GM23338 (cell line): Measurements from ENCODE around the gene AKAP7. TPM values are rescaled to one million over a fixed set of nuclear protein-coding genes. Genes with fewer than 3 reads are reported as not detected.

Experiments
- ATAC-seq: fragments of 200-7000 bp; cut with Tn5 transposase; 3 replicates; pipeline ENCODE4 v1.9.1; 2020
- DNase-seq: peaks from one replicate; pipeline ENCODE4 v3.0.0-alpha.2; 2015; ENCODE audit warnings: low spot score
- H2AFZ ChIP-seq: fragments of 200-600 bp; sonication (generic); 2 replicates; pipeline ENCODE4 v1.8.0; 2016; ENCODE audit warnings: antibody characterized with exemption, mild to moderate bottlenecking, moderate library complexity
- H3F3A ChIP-seq: fragments of 200-600 bp; sonication (generic); replicated peaks from 2 replicates; pipeline ENCODE4 v1.8.0; 2017; ENCODE audit warnings: antibody characterized with exemption, mixed run types, low read depth
- H3K27ac ChIP-seq: fragments of 200-600 bp; sonication (generic); 2 replicates; pipeline ENCODE4 v1.6.1; 2016; ENCODE audit warnings: low read depth
- H3K27me3 ChIP-seq: fragments of 200-600 bp; sonication (generic); 2 replicates; pipeline ENCODE4 v1.8.0; 2016; ENCODE audit warnings: mild to moderate bottlenecking, mixed run types, moderate library complexity; ENCODE audit not compliant: insufficient read depth
- H3K36me3 ChIP-seq: fragments of 200-600 bp; sonication (generic); 2 replicates; pipeline ENCODE4 v1.8.0; 2016; ENCODE audit warnings: mild to moderate bottlenecking; ENCODE audit not compliant: insufficient read depth
- H3K4me1 ChIP-seq: fragments of 200-600 bp; sonication (generic); 2 replicates; pipeline ENCODE4 v1.8.0; 2016; ENCODE audit warnings: mild to moderate bottlenecking, moderate library complexity; ENCODE audit not compliant: insufficient read depth
- H3K4me2 ChIP-seq: fragments of 200-600 bp; sonication (generic); 2 replicates; pipeline ENCODE4 v1.7.1; 2017; ENCODE audit warnings: mixed run types
- H3K4me3 ChIP-seq: fragments of 200-600 bp; sonication (generic); 2 replicates; pipeline ENCODE4 v1.6.1; 2016; ENCODE audit warnings: mixed run types
- H3K79me2 ChIP-seq: fragments of 200-600 bp; sonication (generic); replicated peaks from 2 replicates; pipeline ENCODE4 v1.8.0; 2017; ENCODE audit warnings: mild to moderate bottlenecking; ENCODE audit not compliant: insufficient read depth
- H3K9me2 ChIP-seq: fragments of 200-600 bp; sonication (generic); 2 replicates; pipeline ENCODE4 v1.8.0; 2017; ENCODE audit not compliant: insufficient read depth
- H4K20me1 ChIP-seq: fragments of 200-600 bp; sonication (generic); replicated peaks from 2 replicates; pipeline ENCODE4 v1.8.0; 2017; ENCODE audit warnings: mild to moderate bottlenecking; ENCODE audit not compliant: insufficient read depth
- H3K27ac Mint-ChIP-seq: 2 replicates; pipeline ENCODE4 v1.8.0; 2020; ENCODE audit warnings: inconsistent platforms, mild to moderate bottlenecking, moderate library complexity, mixed read lengths
- H3K27me3 Mint-ChIP-seq: 3 replicates; pipeline ENCODE4 v1.8.0; 2022; ENCODE audit warnings: low read depth, mild to moderate bottlenecking, moderate library complexity, mixed read lengths, inconsistent platforms; ENCODE audit not compliant: insufficient read depth, poor library complexity
- H3K36me3 Mint-ChIP-seq: 3 replicates; pipeline ENCODE4 v1.8.0; 2021; ENCODE audit warnings: low read depth, mild to moderate bottlenecking, inconsistent platforms, moderate library complexity, mixed read lengths
- H3K4me1 Mint-ChIP-seq: 3 replicates; pipeline ENCODE4 v1.8.0; 2020; ENCODE audit warnings: mild to moderate bottlenecking, inconsistent platforms, mixed read lengths
- H3K4me3 Mint-ChIP-seq: 3 replicates; pipeline ENCODE4 v1.8.0; 2021; ENCODE audit warnings: moderate library complexity, mild to moderate bottlenecking, inconsistent platforms, mixed read lengths
- H3K9me3 Mint-ChIP-seq: 3 replicates; pipeline ENCODE4 v1.8.0; 2020; ENCODE audit warnings: moderate library complexity, mild to moderate bottlenecking, inconsistent platforms, mixed read lengths
- CREB1 ChIP-seq: fragments of 250-450 bp; sonication (Bioruptor Pico); IDR thresholded peaks from 2 replicates; pipeline ENCODE4 v1.5.0; 2020; ENCODE audit warnings: low read depth, mild to moderate bottlenecking, moderate library complexity
- EZH2 ChIP-seq: fragments of 200-600 bp; sonication (generic); IDR thresholded peaks from one replicate; pipeline ENCODE4 v1.8.0; 2017; ENCODE audit warnings: antibody characterized with exemption, mild to moderate bottlenecking, low read depth; ENCODE audit not compliant: unreplicated experiment
- EZH2phosphoT487 ChIP-seq: fragments of 200-600 bp; sonication (generic); IDR thresholded peaks from one replicate; pipeline ENCODE4 v1.8.1; 2018; ENCODE audit warnings: antibody characterized with exemption; ENCODE audit not compliant: unreplicated experiment
- JUNB ChIP-seq: IDR thresholded peaks from one replicate; pipeline ENCODE4 v1.6.1; 2016; ENCODE audit warnings: antibody characterized with exemption; ENCODE audit not compliant: unreplicated experiment
- NANOG ChIP-seq: IDR thresholded peaks from 2 replicates; pipeline ENCODE4 v1.6.1; 2016; ENCODE audit warnings: antibody characterized with exemption, borderline replicate concordance
- POLR2AphosphoS5 ChIP-seq: IDR thresholded peaks from 2 replicates; pipeline ENCODE4 v1.6.1; 2016; ENCODE audit warnings: antibody characterized with exemption, low read depth
- STAT1 ChIP-seq: IDR thresholded peaks from one replicate; pipeline ENCODE4 v1.6.1; 2016; ENCODE audit warnings: antibody characterized with exemption; ENCODE audit not compliant: unreplicated experiment
- ZNF114 ChIP-seq: fragments of 250-450 bp; sonication (Bioruptor Pico); IDR thresholded peaks from 2 replicates; pipeline ENCODE4 v1.5.0; 2020; ENCODE audit warnings: mild to moderate bottlenecking, moderate library complexity
- ZNF331 ChIP-seq: fragments of 250-450 bp; sonication (Bioruptor Pico); IDR thresholded peaks from 2 replicates; pipeline ENCODE4 v1.5.0; 2020; ENCODE audit warnings: low read depth, mild to moderate bottlenecking, moderate library complexity
- polyA plus RNA-seq: library from polyadenylated mRNA; unstranded; fragments of >200 nt; fragmentation: Nextera tagmentation; extraction: Ambion mirVana; gene quantifications from 2 replicates; pipeline ENCODE4 v1.2.1, GENCODE V29; 2016
- total RNA-seq: library from RNA; depleted of rRNA; stranded (reverse); fragments of >200 nt; shearing (Covaris generic); gene quantifications from 2 replicates; pipeline ENCODE4 v1.2.3, GENCODE V29; 2014
- TF ChIP-seq, protein P1 (sequence below): IDR thresholded peaks from one replicate; pipeline ENCODE4 v1.6.1; 2018; ENCODE audit warnings: antibody characterized with exemption; ENCODE audit not compliant: unreplicated experiment
- TF ChIP-seq, protein P2 (sequence below): IDR thresholded peaks from 2 replicates; pipeline ENCODE4 v1.6.1; 2016; ENCODE audit warnings: antibody characterized with exemption
- TF ChIP-seq, protein P3 (sequence below), 2 experiments: fragments of 200-600 bp in 1 of 2; sonication (generic) in 1 of 2; conservative IDR thresholded peaks; 2 replicates each; pipeline versions ENCODE4 v1.5.1 to v1.6.1; 2016 to 2017; ENCODE audit warnings: antibody characterized with exemption in 2 of 2, low read depth in 2 of 2, mild to moderate bottlenecking in 2 of 2, moderate library complexity in 1 of 2
- TF ChIP-seq, protein P4 (sequence below): fragments of 250-450 bp; sonication (Bioruptor Pico); IDR thresholded peaks from 2 replicates; pipeline ENCODE4 v1.5.0; 2020; ENCODE audit warnings: mild to moderate bottlenecking, moderate library complexity

The AKAP7 gene
- total and polyA plus RNA-seq, 2 experiments from 2014 or later, result 12.2 to 20.0 TPM

DNA sequence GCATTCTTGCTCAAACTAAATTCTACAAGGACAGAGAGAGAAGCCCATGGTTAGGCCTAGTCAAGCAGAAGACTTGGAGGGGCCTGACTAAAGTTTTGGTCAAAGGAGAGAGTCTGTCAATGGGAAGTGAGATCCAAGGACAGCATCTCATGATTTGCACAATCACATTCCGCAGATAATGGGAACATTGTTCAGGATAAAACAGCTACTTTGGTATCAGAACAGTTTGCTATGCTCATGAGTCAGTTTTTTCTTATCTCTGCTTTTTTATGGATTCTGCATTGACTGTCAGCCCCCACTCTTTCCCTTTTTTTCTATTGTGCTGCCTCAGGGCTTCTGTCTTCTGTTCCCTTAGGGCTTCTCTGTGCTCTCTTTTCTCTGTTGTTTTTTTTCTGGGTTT lies 28.6 kb downstream of the AKAP7 start:
- Histone ChIP-seq H3K27me3 (no peaks in the 10 kb centered on the region), H3K4me1 (peaks cover 40% of the 10 kb centered on the region), H2AFZ (no peak overlapping the region), H3K9me2 (no peaks in the 10 kb centered on the region), H3K79me2 (no peaks in the 10 kb centered on the region), H3F3A (peaks cover 4% of the 10 kb centered on the region; the same call in 1 of the 2 replicates), H3K4me2 (0 out of 2 replicates have a peak overlapping the region, but pooled peaks have one; percentile 58), H3K36me3 (no peaks in the 10 kb centered on the region), H3K27ac (no peak overlapping the region), H4K20me1 (no peaks in the 10 kb centered on the region), H3K4me3 (no peak overlapping the region)
- H3K9me3 Mint-ChIP-seq, result no peaks in the 10 kb centered on the region
- no peak for ATAC-seq
- no peak overlapping the region for H3K4me3 Mint-ChIP-seq
- no peak for DNase-seq
- H3K36me3 Mint-ChIP-seq, result no peaks in the 10 kb centered on the region
- peaks cover 4% of the 10 kb centered on the region for H3K27me3 Mint-ChIP-seq
- no peak overlapping the region for H3K27ac Mint-ChIP-seq
- H3K4me1 Mint-ChIP-seq, result peaks cover 45% of the 10 kb centered on the region
- no peak for TF ChIP-seq EZH2phosphoT487
- no peak for TF ChIP-seq NANOG
- no peak for TF ChIP-seq JUNB
- TF ChIP-seq EZH2, result no peak
- TF ChIP-seq, protein P1, sequence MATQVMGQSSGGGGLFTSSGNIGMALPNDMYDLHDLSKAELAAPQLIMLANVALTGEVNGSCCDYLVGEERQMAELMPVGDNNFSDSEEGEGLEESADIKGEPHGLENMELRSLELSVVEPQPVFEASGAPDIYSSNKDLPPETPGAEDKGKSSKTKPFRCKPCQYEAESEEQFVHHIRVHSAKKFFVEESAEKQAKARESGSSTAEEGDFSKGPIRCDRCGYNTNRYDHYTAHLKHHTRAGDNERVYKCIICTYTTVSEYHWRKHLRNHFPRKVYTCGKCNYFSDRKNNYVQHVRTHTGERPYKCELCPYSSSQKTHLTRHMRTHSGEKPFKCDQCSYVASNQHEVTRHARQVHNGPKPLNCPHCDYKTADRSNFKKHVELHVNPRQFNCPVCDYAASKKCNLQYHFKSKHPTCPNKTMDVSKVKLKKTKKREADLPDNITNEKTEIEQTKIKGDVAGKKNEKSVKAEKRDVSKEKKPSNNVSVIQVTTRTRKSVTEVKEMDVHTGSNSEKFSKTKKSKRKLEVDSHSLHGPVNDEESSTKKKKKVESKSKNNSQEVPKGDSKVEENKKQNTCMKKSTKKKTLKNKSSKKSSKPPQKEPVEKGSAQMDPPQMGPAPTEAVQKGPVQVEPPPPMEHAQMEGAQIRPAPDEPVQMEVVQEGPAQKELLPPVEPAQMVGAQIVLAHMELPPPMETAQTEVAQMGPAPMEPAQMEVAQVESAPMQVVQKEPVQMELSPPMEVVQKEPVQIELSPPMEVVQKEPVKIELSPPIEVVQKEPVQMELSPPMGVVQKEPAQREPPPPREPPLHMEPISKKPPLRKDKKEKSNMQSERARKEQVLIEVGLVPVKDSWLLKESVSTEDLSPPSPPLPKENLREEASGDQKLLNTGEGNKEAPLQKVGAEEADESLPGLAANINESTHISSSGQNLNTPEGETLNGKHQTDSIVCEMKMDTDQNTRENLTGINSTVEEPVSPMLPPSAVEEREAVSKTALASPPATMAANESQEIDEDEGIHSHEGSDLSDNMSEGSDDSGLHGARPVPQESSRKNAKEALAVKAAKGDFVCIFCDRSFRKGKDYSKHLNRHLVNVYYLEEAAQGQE, result no peak
- TF ChIP-seq ZNF331 (CRISPR knock-in tag), result no peak
- no peak for TF ChIP-seq STAT1
- TF ChIP-seq, protein P2, sequence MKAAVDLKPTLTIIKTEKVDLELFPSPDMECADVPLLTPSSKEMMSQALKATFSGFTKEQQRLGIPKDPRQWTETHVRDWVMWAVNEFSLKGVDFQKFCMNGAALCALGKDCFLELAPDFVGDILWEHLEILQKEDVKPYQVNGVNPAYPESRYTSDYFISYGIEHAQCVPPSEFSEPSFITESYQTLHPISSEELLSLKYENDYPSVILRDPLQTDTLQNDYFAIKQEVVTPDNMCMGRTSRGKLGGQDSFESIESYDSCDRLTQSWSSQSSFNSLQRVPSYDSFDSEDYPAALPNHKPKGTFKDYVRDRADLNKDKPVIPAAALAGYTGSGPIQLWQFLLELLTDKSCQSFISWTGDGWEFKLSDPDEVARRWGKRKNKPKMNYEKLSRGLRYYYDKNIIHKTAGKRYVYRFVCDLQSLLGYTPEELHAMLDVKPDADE, result no peak
- TF ChIP-seq, protein P3, sequence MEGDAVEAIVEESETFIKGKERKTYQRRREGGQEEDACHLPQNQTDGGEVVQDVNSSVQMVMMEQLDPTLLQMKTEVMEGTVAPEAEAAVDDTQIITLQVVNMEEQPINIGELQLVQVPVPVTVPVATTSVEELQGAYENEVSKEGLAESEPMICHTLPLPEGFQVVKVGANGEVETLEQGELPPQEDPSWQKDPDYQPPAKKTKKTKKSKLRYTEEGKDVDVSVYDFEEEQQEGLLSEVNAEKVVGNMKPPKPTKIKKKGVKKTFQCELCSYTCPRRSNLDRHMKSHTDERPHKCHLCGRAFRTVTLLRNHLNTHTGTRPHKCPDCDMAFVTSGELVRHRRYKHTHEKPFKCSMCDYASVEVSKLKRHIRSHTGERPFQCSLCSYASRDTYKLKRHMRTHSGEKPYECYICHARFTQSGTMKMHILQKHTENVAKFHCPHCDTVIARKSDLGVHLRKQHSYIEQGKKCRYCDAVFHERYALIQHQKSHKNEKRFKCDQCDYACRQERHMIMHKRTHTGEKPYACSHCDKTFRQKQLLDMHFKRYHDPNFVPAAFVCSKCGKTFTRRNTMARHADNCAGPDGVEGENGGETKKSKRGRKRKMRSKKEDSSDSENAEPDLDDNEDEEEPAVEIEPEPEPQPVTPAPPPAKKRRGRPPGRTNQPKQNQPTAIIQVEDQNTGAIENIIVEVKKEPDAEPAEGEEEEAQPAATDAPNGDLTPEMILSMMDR (conservative IDR thresholded peaks at IDR 0.05; ENCODE audit: low read depth in 2 of 2), result no peak
- TF ChIP-seq CREB1 (CRISPR knock-in tag), result no peak
- no peak for TF ChIP-seq POLR2AphosphoS5
- TF ChIP-seq ZNF114, result no peak
- TF ChIP-seq, protein P4, sequence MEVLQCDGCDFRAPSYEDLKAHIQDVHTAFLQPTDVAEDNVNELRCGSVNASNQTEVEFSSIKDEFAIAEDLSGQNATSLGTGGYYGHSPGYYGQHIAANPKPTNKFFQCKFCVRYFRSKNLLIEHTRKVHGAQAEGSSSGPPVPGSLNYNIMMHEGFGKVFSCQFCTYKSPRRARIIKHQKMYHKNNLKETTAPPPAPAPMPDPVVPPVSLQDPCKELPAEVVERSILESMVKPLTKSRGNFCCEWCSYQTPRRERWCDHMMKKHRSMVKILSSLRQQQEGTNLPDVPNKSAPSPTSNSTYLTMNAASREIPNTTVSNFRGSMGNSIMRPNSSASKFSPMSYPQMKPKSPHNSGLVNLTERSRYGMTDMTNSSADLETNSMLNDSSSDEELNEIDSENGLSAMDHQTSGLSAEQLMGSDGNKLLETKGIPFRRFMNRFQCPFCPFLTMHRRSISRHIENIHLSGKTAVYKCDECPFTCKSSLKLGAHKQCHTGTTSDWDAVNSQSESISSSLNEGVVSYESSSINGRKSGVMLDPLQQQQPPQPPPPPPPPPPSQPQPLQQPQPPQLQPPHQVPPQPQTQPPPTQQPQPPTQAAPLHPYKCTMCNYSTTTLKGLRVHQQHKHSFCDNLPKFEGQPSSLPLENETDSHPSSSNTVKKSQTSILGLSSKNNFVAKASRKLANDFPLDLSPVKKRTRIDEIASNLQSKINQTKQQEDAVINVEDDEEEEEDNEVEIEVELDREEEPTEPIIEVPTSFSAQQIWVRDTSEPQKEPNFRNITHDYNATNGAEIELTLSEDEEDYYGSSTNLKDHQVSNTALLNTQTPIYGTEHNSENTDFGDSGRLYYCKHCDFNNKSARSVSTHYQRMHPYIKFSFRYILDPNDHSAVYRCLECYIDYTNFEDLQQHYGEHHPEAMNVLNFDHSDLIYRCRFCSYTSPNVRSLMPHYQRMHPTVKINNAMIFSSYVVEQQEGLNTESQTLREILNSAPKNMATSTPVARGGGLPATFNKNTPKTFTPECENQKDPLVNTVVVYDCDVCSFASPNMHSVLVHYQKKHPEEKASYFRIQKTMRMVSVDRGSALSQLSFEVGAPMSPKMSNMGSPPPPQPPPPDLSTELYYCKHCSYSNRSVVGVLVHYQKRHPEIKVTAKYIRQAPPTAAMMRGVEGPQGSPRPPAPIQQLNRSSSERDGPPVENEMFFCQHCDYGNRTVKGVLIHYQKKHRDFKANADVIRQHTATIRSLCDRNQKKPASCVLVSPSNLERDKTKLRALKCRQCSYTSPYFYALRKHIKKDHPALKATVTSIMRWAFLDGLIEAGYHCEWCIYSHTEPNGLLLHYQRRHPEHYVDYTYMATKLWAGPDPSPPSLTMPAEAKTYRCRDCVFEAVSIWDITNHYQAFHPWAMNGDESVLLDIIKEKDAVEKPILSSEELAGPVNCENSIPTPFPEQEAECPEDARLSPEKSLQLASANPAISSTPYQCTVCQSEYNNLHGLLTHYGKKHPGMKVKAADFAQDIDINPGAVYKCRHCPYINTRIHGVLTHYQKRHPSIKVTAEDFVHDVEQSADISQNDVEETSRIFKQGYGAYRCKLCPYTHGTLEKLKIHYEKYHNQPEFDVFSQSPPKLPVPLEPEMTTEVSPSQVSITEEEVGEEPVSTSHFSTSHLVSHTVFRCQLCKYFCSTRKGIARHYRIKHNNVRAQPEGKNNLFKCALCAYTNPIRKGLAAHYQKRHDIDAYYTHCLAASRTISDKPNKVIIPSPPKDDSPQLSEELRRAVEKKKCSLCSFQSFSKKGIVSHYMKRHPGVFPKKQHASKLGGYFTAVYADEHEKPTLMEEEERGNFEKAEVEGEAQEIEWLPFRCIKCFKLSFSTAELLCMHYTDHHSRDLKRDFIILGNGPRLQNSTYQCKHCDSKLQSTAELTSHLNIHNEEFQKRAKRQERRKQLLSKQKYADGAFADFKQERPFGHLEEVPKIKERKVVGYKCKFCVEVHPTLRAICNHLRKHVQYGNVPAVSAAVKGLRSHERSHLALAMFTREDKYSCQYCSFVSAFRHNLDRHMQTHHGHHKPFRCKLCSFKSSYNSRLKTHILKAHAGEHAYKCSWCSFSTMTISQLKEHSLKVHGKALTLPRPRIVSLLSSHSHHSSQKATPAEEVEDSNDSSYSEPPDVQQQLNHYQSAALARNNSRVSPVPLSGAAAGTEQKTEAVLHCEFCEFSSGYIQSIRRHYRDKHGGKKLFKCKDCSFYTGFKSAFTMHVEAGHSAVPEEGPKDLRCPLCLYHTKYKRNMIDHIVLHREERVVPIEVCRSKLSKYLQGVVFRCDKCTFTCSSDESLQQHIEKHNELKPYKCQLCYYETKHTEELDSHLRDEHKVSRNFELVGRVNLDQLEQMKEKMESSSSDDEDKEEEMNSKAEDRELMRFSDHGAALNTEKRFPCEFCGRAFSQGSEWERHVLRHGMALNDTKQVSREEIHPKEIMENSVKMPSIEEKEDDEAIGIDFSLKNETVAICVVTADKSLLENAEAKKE (CRISPR knock-in tag), result no peak
